ENCODE results near the gene SRCAP.

The SRCAP gene

GRCh38 chr16:30760577-30761426, 61.8 kb downstream of the SRCAP start:
- no peak for DNase-seq

- DNase-seq = peak; percentile 47
Observed at GRCh38 chr16:30761427-30761927, 62.5 kb downstream of the SRCAP start.

GRCh38 chr16:30761928-30762902, 63.2 kb downstream of the SRCAP start, which contains the start of the genes CFAP119 and RNF40:
CFAP119 (minus strand) TSS chr16:30762062; CDS start chr16:30761748, 314 bp downstream.
RNF40 (plus strand) TSS chr16:30762322; CDS start chr16:30762546, 224 bp downstream.
- peak; percentile 86 for DNase-seq

GRCh38 chr16:30762991-30763725, 64.2 kb downstream of the SRCAP start:
- DNase-seq = no peak

- DNase-seq = no peak
Observed at GRCh38 chr16:30764086-30764485, 65.1 kb downstream of the SRCAP start.

GRCh38 chr16:30764816-30765465, 66.0 kb downstream of the SRCAP start:
- DNase-seq = no peak

- DNase-seq = no peak
Observed at GRCh38 chr16:30766206-30766932, 67.4 kb downstream of the SRCAP start.

GRCh38 chr16:30766933-30767284, 67.9 kb downstream of the SRCAP start:
- DNase-seq = no peak

- DNase-seq = no peak
Observed at GRCh38 chr16:30767767-30768465, 68.9 kb downstream of the SRCAP start.

- DNase-seq = no peak
Observed at GRCh38 chr16:30768583-30769181, 69.7 kb downstream of the SRCAP start.

GRCh38 chr16:30769379-30770089, 70.6 kb downstream of the SRCAP start:
- DNase-seq = no peak

GRCh38 chr16:30771726-30772125, 72.8 kb downstream of the SRCAP start:
- DNase-seq = no peak

GRCh38 chr16:30773826-30774225, 74.9 kb downstream of the SRCAP start:
- DNase-seq = no peak

- DNase-seq = no peak
Observed at GRCh38 chr16:30774367-30775130, 75.6 kb downstream of the SRCAP start.

GRCh38 chr16:30775131-30775391, 76.1 kb downstream of the SRCAP start:
- no peak for DNase-seq

- peak; percentile 64 for DNase-seq
Observed at GRCh38 chr16:30775392-30776188, 76.6 kb downstream of the SRCAP start.

- DNase-seq = no peak
Observed at GRCh38 chr16:30777591-30778297, 78.8 kb downstream of the SRCAP start.

Data from activated CD8-positive, alpha-beta memory T cell treated with anti-CD3 and anti-CD28 coated beads, Interleukin-2, amount 50 U/mL, for 4 hours (primary cell).